HL-60/S4 treated with phorbol 12-myristate 13-acetate at 8.2 ng/mL for 4 days and 3 days (cell line): ENCODE results near the gene PPIL4.
"Not testable (repeated sequence)": the region's sequence is repeated elsewhere in the genome, so short reads cannot be mapped to it uniquely, and the experiment has no call there.

Source experiments
- in situ Hi-C: fragments of 300-500 bp; cut with MboI; formaldehyde crosslinking; loops from 2 replicates; pipeline ENCODE4 v1.15.0; 2022; ENCODE audit warnings: low sequenced_read_pairs

The PPIL4 gene

GRCh38 chr6:149534742-149535141, 11.1 kb downstream of the PPIL4 start:
- in situ Hi-C loops = no loop called here

DNA sequence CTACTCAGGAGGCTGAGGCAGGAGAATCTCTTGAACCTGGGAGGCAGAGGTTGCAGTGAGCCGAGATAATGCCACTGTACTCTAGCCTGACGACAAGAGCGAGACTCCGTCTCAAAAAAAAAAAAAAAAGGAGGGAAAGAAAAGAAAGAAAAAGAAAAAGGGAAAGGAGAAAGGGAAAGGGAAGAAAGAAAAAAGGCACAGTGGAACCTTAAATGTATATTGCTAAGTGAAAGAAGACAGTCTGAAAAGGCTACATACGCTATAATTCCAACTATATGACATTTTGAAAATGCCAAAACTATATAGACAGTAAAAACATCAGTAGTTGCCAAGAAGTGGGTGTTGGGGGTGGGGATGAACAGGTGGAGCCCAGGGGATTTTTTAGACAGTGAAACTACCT, 16.2 kb downstream of the PPIL4 start:
- in situ Hi-C loops = no loop called here

GRCh38 chr6:149515494-149515893, 30.3 kb downstream of the PPIL4 start:
- in situ Hi-C loops = loop anchor here (10.0 kb wide), 1 partner anchor 481 kb away; no protein-coding TSS in a partner anchor

- in situ Hi-C loops = loop anchor here (10.0 kb wide), 1 partner anchor 479 kb away; no protein-coding TSS in a partner anchor
These were observed 31.9 kb downstream of the PPIL4 start for GRCh38 chr6:149513915-149514314.

- in situ Hi-C loops = loop anchor here (10.0 kb wide), 1 partner anchor 476 kb away; no protein-coding TSS in a partner anchor
These were observed 34.9 kb downstream of the PPIL4 start for GRCh38 chr6:149510793-149511512.

DNA sequence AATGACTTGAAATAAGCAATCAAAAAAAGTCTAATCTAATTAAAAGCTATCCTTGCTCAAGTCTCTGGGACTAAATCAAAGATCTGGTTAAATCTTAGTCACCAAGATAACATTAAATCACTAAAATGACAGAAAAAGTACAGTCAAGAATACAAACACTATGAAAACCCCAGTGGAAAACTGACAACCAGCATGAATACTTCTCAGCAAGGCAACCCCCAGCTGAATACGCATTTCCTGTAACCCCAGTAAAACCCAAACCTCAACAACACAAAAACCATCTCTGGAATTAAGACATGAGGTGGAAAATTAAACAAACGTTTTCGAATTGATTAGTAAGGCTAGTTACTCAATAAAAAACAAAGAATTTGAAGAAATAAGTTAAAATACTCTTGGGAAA, 37.4 kb downstream of the PPIL4 start:
- in situ Hi-C loops = no loop called here

DNA sequence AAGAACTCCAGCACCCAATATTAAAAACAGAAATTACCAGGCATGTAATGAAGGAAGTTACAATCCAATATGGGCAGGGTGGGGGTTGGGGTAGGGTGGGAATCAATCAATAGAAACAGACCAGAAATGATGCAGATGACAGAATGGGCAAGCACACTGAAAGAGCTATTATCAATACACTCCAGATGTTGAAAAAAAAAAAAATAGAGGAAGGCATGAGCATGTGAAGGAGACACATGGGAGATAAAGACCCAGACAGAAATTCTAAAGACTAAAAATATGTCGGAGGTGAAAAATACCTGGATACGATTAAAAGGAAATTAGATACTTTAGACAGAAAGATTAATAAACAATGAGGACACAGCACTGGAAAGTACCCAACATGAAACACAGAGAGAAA, 42.0 kb downstream of the PPIL4 start:
- in situ Hi-C loops = no loop called here

- in situ Hi-C loops = no loop called here
These were observed 42.6 kb downstream of the PPIL4 start for GRCh38 chr6:149503276-149503675.

DNA sequence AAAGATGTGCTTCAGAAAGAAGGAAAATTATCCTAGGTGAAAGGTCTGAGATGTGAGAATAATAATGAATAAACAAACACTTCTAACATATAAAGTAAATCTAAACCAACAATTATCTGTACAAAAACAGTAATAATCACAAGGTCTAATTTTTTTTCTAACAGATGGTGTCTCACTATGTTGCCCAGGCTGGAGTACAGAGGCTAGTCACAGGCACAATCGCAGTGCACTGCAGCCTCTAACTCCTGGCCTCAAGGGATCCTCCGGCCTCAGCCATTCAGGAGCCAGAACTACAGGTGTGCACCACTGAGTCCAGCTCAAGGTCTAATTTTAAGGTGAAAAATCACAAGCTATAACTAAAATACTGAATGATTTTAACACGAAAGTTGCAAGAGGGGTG, 44.1 kb downstream of the PPIL4 start:
- in situ Hi-C loops = no loop called here

DNA sequence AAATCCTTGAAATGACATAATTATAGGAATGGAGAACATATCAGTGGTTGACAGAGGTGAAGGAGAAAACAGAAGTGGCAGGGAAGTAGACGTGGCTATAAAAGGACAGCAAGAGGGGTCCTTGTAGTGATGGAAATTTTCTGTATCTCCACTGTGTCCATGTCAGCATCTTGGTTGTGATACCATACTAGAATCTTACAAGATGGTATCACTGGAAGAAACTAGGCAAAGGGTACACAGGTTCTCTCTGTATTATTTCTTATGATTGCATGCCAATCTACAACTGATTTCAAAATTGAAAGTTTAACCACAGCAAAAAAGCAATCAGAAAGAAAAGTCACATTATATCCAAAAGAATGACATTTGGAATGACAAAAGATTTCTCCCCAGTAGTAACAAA, 44.6 kb downstream of the PPIL4 start:
- in situ Hi-C loops = no loop called here

DNA sequence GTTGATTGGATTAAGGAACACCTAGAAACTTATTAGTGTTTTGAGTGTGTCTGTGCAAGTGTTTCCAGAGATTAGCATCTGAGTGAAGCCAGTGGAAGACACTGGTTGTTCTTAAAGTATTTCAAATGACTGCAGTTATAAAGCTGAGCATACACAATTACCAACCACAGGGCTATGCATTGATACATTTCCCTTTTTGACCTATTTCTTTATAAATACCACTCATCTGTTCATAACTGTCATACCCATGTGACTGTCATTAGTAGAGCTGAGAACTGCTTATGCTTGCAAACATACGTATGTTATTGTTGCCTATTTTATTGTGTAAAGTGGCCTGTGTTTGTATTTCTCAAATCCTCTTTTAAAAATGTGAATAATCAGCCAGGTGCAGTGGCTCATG, 45.7 kb downstream of the PPIL4 start:
- in situ Hi-C loops = no loop called here

DNA sequence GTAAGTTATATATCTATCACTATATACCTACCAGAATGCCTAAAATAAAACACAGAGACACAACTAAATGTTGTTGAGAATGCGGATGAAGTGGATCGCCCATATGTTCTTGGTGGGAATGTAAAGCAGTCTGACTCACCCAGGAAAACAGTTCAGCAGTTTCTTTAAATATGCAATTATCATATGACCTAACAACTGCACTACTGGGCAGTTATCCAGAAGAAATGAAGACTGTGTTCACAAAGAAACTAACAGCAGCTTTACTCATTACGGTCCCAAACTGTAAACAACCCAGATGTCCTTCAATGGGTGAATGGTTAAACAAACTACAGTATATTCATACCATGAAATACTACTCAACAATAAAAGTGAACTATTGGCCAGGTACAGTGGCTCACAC, 46.8 kb downstream of the PPIL4 start:
- in situ Hi-C loops = no loop called here

- in situ Hi-C loops = no loop called here
These were observed 48.5 kb downstream of the PPIL4 start for GRCh38 chr6:149497365-149497764.

DNA sequence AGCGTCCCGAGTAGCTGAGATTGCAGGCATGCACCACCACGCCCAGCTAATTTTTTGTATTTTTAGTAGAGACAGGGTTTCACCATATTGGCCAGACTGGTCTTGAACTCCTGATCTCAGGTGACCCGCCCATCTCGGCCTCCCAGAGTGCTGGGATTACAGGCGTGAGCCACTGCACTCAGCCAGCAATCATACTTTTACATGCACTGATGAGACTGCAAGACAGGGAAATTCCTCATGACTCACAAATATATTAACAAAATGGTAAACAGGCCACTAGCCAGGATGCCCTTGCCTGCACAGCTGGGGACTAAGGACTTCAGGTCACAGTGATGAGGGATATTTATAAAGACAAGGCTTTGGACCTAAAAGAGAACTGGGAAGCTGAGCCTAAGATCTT, 49.2 kb downstream of the PPIL4 start:
- in situ Hi-C loops = not testable (repeated sequence)

GRCh38 chr6:149495349-149496016, 50.4 kb downstream of the PPIL4 start:
- in situ Hi-C loops = not testable (repeated sequence)

- in situ Hi-C loops = not testable (repeated sequence)
These were observed 51.0 kb downstream of the PPIL4 start for GRCh38 chr6:149494810-149495209.

DNA sequence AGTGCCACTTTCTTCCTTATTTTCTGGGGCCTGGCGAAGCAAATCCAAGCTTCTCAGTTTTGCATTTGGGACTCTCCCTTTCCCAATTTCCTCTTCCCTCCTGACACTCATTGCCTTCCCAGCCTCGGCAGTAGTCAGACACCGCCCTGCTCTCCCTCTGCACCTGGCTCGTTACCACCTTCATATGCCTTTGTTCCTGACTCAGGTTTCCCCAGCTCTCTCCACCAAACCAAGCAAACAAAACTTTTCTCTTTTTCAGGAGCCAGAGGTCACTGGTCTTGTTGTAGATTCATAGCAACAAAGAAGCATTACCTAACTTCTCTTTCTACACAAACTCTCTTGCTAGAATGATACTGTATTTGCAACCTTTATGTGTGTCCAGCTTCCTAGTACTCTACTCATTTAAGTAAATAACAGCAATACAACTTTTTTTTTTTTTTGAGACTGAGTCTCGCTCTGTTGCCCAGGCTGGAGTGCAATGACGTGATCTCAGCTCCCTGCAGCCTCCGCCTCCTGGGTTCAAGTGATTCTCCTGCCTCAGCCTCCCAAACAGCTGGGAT, 52.0 kb downstream of the PPIL4 start:
- in situ Hi-C loops = no loop called here

GRCh38 chr6:149492798-149493343, 53.0 kb downstream of the PPIL4 start:
- in situ Hi-C loops = no loop called here

GRCh38 chr6:149489967-149490366, 55.9 kb downstream of the PPIL4 start:
- in situ Hi-C loops = no loop called here

GRCh38 chr6:149488815-149489214, 57.0 kb downstream of the PPIL4 start:
- in situ Hi-C loops = no loop called here

GRCh38 chr6:149487316-149487715, 58.5 kb downstream of the PPIL4 start:
- in situ Hi-C loops = no loop called here
